Cardiac ventricle fibroblast (primary cell): ENCODE measurements around the gene ISL1. TPM values are rescaled to one million over a fixed set of nuclear protein-coding genes. Genes with fewer than 3 reads are reported as not detected.

ENCODE experiments used
- total RNA-seq: library from RNA; depleted of rRNA; stranded (reverse); fragments of >200 nt; gene quantifications from 2 replicates; pipeline ENCODE4 v1.2.3, GENCODE V29; 2015

ISL1 gene
- not detected in 2 replicates for total RNA-seq

DNA sequence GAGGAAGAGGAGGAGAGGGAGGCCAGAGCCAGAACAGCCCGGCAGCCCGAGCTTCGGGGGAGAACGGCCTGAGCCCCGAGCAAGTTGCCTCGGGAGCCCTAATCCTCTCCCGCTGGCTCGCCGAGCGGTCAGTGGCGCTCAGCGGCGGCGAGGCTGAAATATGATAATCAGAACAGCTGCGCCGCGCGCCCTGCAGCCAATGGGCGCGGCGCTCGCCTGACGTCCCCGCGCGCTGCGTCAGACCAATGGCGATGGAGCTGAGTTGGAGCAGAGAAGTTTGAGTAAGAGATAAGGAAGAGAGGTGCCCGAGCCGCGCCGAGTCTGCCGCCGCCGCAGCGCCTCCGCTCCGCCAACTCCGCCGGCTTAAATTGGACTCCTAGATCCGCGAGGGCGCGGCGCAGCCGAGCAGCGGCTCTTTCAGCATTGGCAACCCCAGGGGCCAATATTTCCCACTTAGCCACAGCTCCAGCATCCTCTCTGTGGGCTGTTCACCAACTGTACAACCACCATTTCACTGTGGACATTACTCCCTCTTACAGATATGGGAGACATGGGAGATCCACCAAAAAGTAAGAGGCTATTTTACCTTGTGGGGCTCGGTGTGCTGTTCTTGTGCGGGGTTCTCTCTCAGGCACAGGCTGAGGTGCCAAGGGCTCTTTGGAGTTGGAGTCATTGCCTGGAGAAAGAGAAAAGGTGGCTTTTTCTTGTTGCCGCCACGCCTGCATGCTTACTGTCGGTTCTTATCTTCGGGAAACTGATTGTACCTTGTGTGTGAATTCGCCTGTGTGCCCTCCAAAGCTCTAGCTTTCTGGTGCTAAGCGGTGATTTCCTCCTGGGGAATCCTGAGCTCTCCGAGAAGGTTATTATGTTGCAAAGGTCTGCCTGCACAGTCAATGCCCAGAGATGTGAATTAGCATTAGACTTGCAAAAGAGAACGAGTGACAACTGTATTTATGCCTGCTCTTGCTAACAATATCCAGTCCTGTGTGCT lies at the start of gene ISL1:
Gene ISL1 (plus strand): TSS at position 318 of the 991 bp plus-strand sequence. CDS start 224 bp downstream, at position 542.

